Measurements from ENCODE around the gene RNF144A. TPM values are rescaled to one million over a fixed set of nuclear protein-coding genes. Genes with fewer than 3 reads are reported as not detected.
A peak's percentile ranks its signal among the peaks of the same experiment; 100 is the strongest.

RNF144A gene
- total RNA-seq, 3 donors from 2014 or later (not counting 1 experiment from before 2014, with no cell fraction given) = 17.3 to 36.7 (median 19.0) TPM

- 100% methylated on average over 2 of the region's 3 CpGs for WGBS (ENCODE audit: insufficient coverage)
- no peak for DNase-seq
- Mint-ChIP-seq H3K9me3 (no peaks in the 10 kb centered on the region), H3K36me3 (no peaks in the 10 kb centered on the region), H3K4me3 (peak overlapping the region; percentile 82), H3K4me1 (peaks cover 39 to 63% of the 10 kb centered on the region in 2 donors), H3K27ac (no peak overlapping the region), H3K27me3 (ENCODE audit: low read depth in 2 of 2) (peaks cover 6 to 7% of the 10 kb centered on the region in 2 donors)
- Histone ChIP-seq H3K4me3 (ENCODE audit: low read length) (no peak overlapping the region), H3K9me3 (ENCODE audit: control insufficient read depth, insufficient read depth, low read length) (peaks cover 5% of the 10 kb centered on the region), H3K36me3 (ENCODE audit: control insufficient read depth, insufficient read depth, low read length) (no peaks in the 10 kb centered on the region), H3K27ac (ENCODE audit: low read length) (no peak overlapping the region), H3K4me1 (ENCODE audit: control insufficient read depth, insufficient read depth, low read length) (peaks cover 42% of the 10 kb centered on the region), H3K27me3 (ENCODE audit: control insufficient read depth, insufficient read depth, low read length) (no peaks in the 10 kb centered on the region)
- no peak for ATAC-seq
- intact Hi-C loops (cut with micrococcal nuclease) = no loop called here
- TF ChIP-seq, protein P1, sequence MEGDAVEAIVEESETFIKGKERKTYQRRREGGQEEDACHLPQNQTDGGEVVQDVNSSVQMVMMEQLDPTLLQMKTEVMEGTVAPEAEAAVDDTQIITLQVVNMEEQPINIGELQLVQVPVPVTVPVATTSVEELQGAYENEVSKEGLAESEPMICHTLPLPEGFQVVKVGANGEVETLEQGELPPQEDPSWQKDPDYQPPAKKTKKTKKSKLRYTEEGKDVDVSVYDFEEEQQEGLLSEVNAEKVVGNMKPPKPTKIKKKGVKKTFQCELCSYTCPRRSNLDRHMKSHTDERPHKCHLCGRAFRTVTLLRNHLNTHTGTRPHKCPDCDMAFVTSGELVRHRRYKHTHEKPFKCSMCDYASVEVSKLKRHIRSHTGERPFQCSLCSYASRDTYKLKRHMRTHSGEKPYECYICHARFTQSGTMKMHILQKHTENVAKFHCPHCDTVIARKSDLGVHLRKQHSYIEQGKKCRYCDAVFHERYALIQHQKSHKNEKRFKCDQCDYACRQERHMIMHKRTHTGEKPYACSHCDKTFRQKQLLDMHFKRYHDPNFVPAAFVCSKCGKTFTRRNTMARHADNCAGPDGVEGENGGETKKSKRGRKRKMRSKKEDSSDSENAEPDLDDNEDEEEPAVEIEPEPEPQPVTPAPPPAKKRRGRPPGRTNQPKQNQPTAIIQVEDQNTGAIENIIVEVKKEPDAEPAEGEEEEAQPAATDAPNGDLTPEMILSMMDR (IDR thresholded peaks at IDR 0.05) = no peak
These were observed 988 bp upstream of the RNF144A start for GRCh38 chr2:6916224-6916623.

GRCh38 chr2:6916736-6917070 is 509 bp upstream of the RNF144A start:
- H3K27ac ChIP-seq (ENCODE audit: low read length) = no peak overlapping the region
- Mint-ChIP-seq H3K4me3 (peak overlapping the region; percentile 82), H3K27ac (peak overlapping the region in 1 of 2 donors; percentile 64), H3K4me1 (peaks cover 37 to 63% of the 10 kb centered on the region in 2 donors), H3K9me3 (no peaks in the 10 kb centered on the region), H3K27me3 (ENCODE audit: low read depth in 2 of 2) (peaks cover 6 to 7% of the 10 kb centered on the region in 2 donors), H3K36me3 (no peaks in the 10 kb centered on the region)
- peaks cover 38% of the 10 kb centered on the region for H3K4me1 ChIP-seq (ENCODE audit: control insufficient read depth, insufficient read depth, low read length)
- peaks cover 5% of the 10 kb centered on the region for H3K9me3 ChIP-seq (ENCODE audit: control insufficient read depth, insufficient read depth, low read length)
- 61% methylated on average over 8 of the region's 8 CpGs for WGBS (ENCODE audit: insufficient coverage)
- TF ChIP-seq, protein P1 (IDR thresholded peaks at IDR 0.05) = no peak
- H3K27me3 ChIP-seq (ENCODE audit: control insufficient read depth, insufficient read depth, low read length) = no peaks in the 10 kb centered on the region
- H3K4me3 ChIP-seq (ENCODE audit: low read length) = peak overlapping the region; percentile 14
- ATAC-seq (no peak), DNase-seq (no peak)
- no peaks in the 10 kb centered on the region for H3K36me3 ChIP-seq (ENCODE audit: control insufficient read depth, insufficient read depth, low read length)
- intact Hi-C loops (cut with micrococcal nuclease) = no loop called here

GRCh38 chr2:6917761-6918421 is 679 bp downstream of the RNF144A start:
- Mint-ChIP-seq H3K36me3 (no peaks in the 10 kb centered on the region), H3K4me1 (peaks cover 27 to 61% of the 10 kb centered on the region in 2 donors), H3K27me3 (ENCODE audit: low read depth in 2 of 2) (peaks cover 6 to 7% of the 10 kb centered on the region in 2 donors), H3K4me3 (peak overlapping the region; percentile 71), H3K27ac (peak overlapping the region in 1 of 2 donors; percentile 20), H3K9me3 (no peaks in the 10 kb centered on the region)
- H3K4me3 ChIP-seq (ENCODE audit: low read length) = peak overlapping the region; percentile 56
- no peaks in the 10 kb centered on the region for H3K27me3 ChIP-seq (ENCODE audit: control insufficient read depth, insufficient read depth, low read length)
- H3K4me1 ChIP-seq (ENCODE audit: control insufficient read depth, insufficient read depth, low read length) = peaks cover 29% of the 10 kb centered on the region
- H3K27ac ChIP-seq (ENCODE audit: low read length) = no peak overlapping the region
- TF ChIP-seq, protein P1 (IDR thresholded peaks at IDR 0.05) = no peak
- H3K36me3 ChIP-seq (ENCODE audit: control insufficient read depth, insufficient read depth, low read length) = no peaks in the 10 kb centered on the region
- ATAC-seq (peak in 2 of 3 donors; percentile 44 to 45), DNase-seq (no peak)
- intact Hi-C loops (cut with micrococcal nuclease) = no loop called here
- WGBS (ENCODE audit: insufficient coverage) = under 1% methylated on average over 68 of the region's 68 CpGs
- peaks cover 5% of the 10 kb centered on the region for H3K9me3 ChIP-seq (ENCODE audit: control insufficient read depth, insufficient read depth, low read length)

Data from natural killer cell (primary cell).